Glutamatergic neuron (in vitro differentiated cells): Measurements from ENCODE around the gene APCS. TPM values are rescaled to one million over a fixed set of nuclear protein-coding genes. Genes with fewer than 3 reads are reported as not detected.

Experiments
- DNase-seq: peaks from one replicate; pipeline ENCODE4 v3.0.0; 2022
- H3K27ac Mint-ChIP-seq: one replicate; pipeline ENCODE4 v1.8.0; 2020; ENCODE audit warnings: mild to moderate bottlenecking, mixed read lengths, inconsistent platforms; ENCODE audit not compliant: unreplicated experiment
- H3K27me3 Mint-ChIP-seq: one replicate; pipeline ENCODE4 v1.8.0; 2020; ENCODE audit warnings: mild to moderate bottlenecking, moderate library complexity, mixed read lengths, inconsistent platforms; ENCODE audit not compliant: unreplicated experiment
- H3K36me3 Mint-ChIP-seq: one replicate; pipeline ENCODE4 v1.8.0; 2020; ENCODE audit warnings: mild to moderate bottlenecking, mixed read lengths, inconsistent platforms; ENCODE audit not compliant: unreplicated experiment
- H3K4me1 Mint-ChIP-seq: one replicate; pipeline ENCODE4 v1.8.0; 2020; ENCODE audit warnings: mild to moderate bottlenecking, low read depth, mixed read lengths, inconsistent platforms; ENCODE audit not compliant: unreplicated experiment
- H3K4me3 Mint-ChIP-seq: one replicate; pipeline ENCODE4 v1.8.0; 2020; ENCODE audit warnings: mild to moderate bottlenecking, mixed read lengths, inconsistent platforms; ENCODE audit not compliant: unreplicated experiment
- H3K9me3 Mint-ChIP-seq: one replicate; pipeline ENCODE4 v1.8.0; 2020; ENCODE audit warnings: mild to moderate bottlenecking, moderate library complexity, mixed read lengths, inconsistent platforms; ENCODE audit not compliant: unreplicated experiment
- long read RNA-seq: library from polyadenylated mRNA; unstranded; transcript quantifications from one replicate; pipeline ENCODE4 v2.0.0, GENCODE V29; 2020; ENCODE audit not compliant: unreplicated experiment
- total RNA-seq: library from RNA; stranded (reverse); fragmentation: NEBNext Ultra II Directional; extraction: Animal tissue kit (Norgen Biotek cat#: 25700); gene quantifications from one replicate; pipeline ENCODE4 v1.2.1, GENCODE V29; 2021; ENCODE audit not compliant: unreplicated experiment
- TF ChIP-seq, protein P1 (sequence below): fragments of 200-600 bp; sonication (generic); IDR thresholded peaks from one replicate; pipeline ENCODE4 v1.5.0; 2021; ENCODE audit not compliant: partially characterized antibody, unreplicated experiment

The APCS gene, protein sequence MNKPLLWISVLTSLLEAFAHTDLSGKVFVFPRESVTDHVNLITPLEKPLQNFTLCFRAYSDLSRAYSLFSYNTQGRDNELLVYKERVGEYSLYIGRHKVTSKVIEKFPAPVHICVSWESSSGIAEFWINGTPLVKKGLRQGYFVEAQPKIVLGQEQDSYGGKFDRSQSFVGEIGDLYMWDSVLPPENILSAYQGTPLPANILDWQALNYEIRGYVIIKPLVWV
- total RNA-seq: not detected
- long read RNA-seq: 0 reads

DNA sequence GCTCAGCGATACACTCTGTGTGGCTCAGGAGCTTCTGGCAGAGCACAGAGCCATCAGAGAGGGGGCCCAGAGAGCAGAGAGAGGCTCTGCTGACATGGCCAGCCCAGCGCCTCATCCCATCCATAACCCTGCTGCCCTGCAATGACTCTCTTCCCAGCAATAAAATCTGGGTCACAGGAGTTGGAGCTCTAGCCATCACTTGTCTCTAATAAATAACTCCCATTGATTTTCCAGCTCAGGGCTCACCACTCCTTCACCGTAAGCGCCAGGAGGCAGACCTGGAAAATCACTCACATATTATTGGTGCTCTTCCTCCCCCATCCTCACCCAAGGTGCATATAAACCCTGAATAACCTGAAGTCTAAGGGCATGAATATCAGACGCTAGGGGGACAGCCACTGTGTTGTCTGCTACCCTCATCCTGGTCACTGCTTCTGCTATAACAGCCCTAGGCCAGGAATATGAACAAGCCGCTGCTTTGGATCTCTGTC lies at the start of gene APCS:
APCS (plus strand) TSS at position 366 of the 491 bp plus-strand sequence; CDS start at position 462, 96 bp downstream.
- no peak within 1 kb of the TSS for H3K4me3 Mint-ChIP-seq
- peaks cover 2% of the 10 kb centered on the region for H3K9me3 Mint-ChIP-seq
- H3K27ac Mint-ChIP-seq: no peak within 1 kb of the TSS
- no peak for DNase-seq
- TF ChIP-seq, protein P1, sequence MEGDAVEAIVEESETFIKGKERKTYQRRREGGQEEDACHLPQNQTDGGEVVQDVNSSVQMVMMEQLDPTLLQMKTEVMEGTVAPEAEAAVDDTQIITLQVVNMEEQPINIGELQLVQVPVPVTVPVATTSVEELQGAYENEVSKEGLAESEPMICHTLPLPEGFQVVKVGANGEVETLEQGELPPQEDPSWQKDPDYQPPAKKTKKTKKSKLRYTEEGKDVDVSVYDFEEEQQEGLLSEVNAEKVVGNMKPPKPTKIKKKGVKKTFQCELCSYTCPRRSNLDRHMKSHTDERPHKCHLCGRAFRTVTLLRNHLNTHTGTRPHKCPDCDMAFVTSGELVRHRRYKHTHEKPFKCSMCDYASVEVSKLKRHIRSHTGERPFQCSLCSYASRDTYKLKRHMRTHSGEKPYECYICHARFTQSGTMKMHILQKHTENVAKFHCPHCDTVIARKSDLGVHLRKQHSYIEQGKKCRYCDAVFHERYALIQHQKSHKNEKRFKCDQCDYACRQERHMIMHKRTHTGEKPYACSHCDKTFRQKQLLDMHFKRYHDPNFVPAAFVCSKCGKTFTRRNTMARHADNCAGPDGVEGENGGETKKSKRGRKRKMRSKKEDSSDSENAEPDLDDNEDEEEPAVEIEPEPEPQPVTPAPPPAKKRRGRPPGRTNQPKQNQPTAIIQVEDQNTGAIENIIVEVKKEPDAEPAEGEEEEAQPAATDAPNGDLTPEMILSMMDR: no peak
- no peaks in the 10 kb centered on the region for H3K27me3 Mint-ChIP-seq
- H3K4me1 Mint-ChIP-seq: no peaks in the 10 kb centered on the region
- no peaks in the 10 kb centered on the region for H3K36me3 Mint-ChIP-seq

DNA sequence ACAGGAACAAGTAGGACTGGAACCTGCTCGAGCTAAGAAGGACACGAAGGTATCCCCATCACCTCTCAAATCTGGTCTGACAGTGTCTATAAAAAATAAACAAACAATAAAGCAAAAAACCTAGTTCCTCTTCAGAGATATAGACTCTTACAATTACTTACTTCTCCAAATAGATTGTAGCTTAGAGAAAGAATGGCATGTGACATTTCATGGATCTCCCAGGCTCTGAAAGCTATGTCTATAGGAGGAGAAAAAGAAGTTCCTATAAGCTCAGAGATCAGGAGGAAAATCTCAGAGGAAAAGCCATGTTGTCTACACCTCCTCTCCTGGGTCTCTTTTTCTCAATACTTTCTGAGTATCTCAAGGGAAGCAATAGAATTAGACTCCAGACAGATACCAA lies 39.5 kb upstream of the APCS start:
- H3K27ac Mint-ChIP-seq: no peak overlapping the region
- no peaks in the 10 kb centered on the region for H3K9me3 Mint-ChIP-seq
- H3K4me3 Mint-ChIP-seq: no peak overlapping the region
- no peaks in the 10 kb centered on the region for H3K36me3 Mint-ChIP-seq
- H3K27me3 Mint-ChIP-seq: no peaks in the 10 kb centered on the region
- TF ChIP-seq, protein P1: no peak
- DNase-seq: no peak
- H3K4me1 Mint-ChIP-seq: no peaks in the 10 kb centered on the region

DNA sequence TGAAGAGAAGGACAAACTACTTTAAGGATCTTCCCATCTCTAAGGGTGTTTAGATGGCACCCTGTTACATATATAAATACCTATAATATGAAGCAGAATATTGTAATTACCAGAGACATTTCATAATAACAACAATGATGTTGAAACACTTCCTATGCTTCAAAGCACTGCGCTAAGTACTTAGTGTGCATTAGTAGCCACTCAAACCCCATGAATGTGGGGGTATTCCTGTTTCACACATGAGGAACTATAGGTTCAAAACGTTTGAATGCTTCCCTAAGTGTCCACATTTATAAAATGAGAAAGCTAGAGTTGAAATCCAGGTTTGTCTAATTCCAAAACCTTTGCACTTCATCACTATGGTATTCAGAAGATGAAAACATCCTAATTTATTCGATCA lies 33.4 kb upstream of the APCS start:
- TF ChIP-seq, protein P1: no peak
- H3K36me3 Mint-ChIP-seq: no peaks in the 10 kb centered on the region
- no peak overlapping the region for H3K4me3 Mint-ChIP-seq
- H3K4me1 Mint-ChIP-seq: no peaks in the 10 kb centered on the region
- H3K27ac Mint-ChIP-seq: no peak overlapping the region
- no peak for DNase-seq
- H3K27me3 Mint-ChIP-seq: no peaks in the 10 kb centered on the region
- H3K9me3 Mint-ChIP-seq: no peaks in the 10 kb centered on the region

DNA sequence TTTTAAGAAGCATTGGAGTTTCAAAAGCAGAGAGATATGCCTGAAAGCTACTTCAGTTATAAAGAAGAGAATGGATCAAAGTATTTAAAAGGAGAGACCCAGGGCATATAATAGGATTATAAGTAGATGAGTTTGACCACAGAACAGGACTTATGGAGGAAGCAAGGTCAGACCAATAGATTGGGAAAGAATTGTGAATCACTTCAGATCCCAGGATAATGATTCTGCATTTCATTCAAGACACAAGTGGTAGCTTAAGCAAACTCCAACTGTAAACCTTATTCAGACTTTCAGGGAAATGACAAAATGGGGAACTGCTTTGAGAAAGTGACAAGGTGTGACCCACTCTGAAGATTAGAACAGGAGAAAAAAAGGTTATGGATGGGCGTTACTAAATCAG lies 32.9 kb upstream of the APCS start:
- TF ChIP-seq, protein P1: no peak
- H3K4me3 Mint-ChIP-seq: no peak overlapping the region
- H3K27me3 Mint-ChIP-seq: no peaks in the 10 kb centered on the region
- no peak overlapping the region for H3K27ac Mint-ChIP-seq
- no peaks in the 10 kb centered on the region for H3K9me3 Mint-ChIP-seq
- no peak for DNase-seq
- no peaks in the 10 kb centered on the region for H3K4me1 Mint-ChIP-seq
- H3K36me3 Mint-ChIP-seq: no peaks in the 10 kb centered on the region

DNA sequence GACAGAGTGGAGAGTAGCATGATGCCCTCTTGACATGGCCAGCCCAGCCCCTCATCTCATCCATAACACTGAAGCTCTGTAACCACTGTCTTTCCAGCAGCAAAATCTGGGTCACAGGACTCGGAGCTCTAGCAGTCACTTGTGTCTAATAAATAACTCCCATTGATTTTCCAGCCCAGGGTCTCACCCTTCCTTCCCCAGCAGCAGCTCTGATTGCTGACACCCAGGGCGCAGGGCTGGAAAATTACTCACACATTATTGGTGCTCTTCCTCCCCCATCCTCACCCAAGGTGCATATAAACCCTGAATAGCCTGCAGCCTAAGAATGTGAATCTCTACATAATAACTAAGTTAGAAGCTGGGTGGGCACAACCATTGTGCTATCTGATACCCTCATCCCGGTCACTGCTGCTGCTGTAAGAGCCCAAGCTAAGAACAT lies 30.7 kb upstream of the APCS start:
- no peaks in the 10 kb centered on the region for H3K9me3 Mint-ChIP-seq
- H3K4me1 Mint-ChIP-seq: no peaks in the 10 kb centered on the region
- H3K36me3 Mint-ChIP-seq: no peaks in the 10 kb centered on the region
- H3K27ac Mint-ChIP-seq: no peak overlapping the region
- TF ChIP-seq, protein P1: no peak
- no peaks in the 10 kb centered on the region for H3K27me3 Mint-ChIP-seq
- H3K4me3 Mint-ChIP-seq: no peak overlapping the region
- no peak for DNase-seq
